Thyroid gland (tissue), 4 donors: ENCODE results near the gene FIS1. TPM values are rescaled to one million over a fixed set of nuclear protein-coding genes. Genes with fewer than 3 reads are reported as not detected.

Experiments used
- DNase-seq, 2 donors: peaks; one replicate each; pipeline ENCODE4 v3.0.0-alpha.2; 2019
- H3K27ac ChIP-seq, 3 donors: fragments of 200-600 bp; sonication (generic); 1 replicate in 2 of 3; 2 replicates in 1 of 3; pipeline ENCODE4 v1.5.1; 2016 to 2019; ENCODE audit warnings: mild to moderate bottlenecking in 1 of 3, moderate library complexity in 1 of 3
- H3K27me3 ChIP-seq: fragments of 200-600 bp; sonication (generic); one replicate; pipeline ENCODE4 v1.5.1; 2019
- H3K36me3 ChIP-seq, 2 donors: fragments of 200-600 bp; sonication (generic); one replicate each; pipeline ENCODE4 v1.5.1; 2016 to 2019
- H3K4me1 ChIP-seq, 2 donors: fragments of 200-600 bp; sonication (generic); one replicate each; pipeline ENCODE4 v1.5.1; 2017 to 2019
- H3K4me3 ChIP-seq, 3 donors: fragments of 200-600 bp; sonication (generic); replicated peaks in 1 of 3; 1 replicate in 2 of 3; 2 replicates in 1 of 3; pipeline ENCODE4 v1.5.1; 2016; ENCODE audit warnings: mild to moderate bottlenecking in 1 of 3
- H3K9me3 ChIP-seq: fragments of 200-600 bp; sonication (generic); one replicate; pipeline ENCODE4 v1.5.1; 2017
- POLR2A ChIP-seq, 2 donors: fragments of 450-650 bp; IDR thresholded peaks; one replicate each; pipeline ENCODE4 v1.6.1; 2017; ENCODE audit warnings: antibody characterized with exemption in 2 of 2, mild to moderate bottlenecking in 2 of 2, moderate library complexity in 1 of 2
- WGBS, 2 donors: methylation state at CpG; one replicate each; pipeline ENCODE4 v1.1.5; 2017; 5-methylcytosine and 5-hydroxymethylcytosine counted together
- intact Hi-C: fragments of 100-400 bp; cut with DNase I; formaldehyde crosslinking; loops from one replicate; pipeline ENCODE4 v1.15.1; 2023
- total RNA-seq, 4 donors: library from RNA; depleted of rRNA; stranded (reverse); fragments of >200 nt; gene quantifications; one replicate each; pipeline ENCODE4 v1.2.3, GENCODE V29; 2016
- TF ChIP-seq, protein P1 (sequence below), 6 experiments: fragments of 200-600 bp in 3 of 6; fragments of 450-650 bp in 3 of 6; sonication (generic) in 3 of 6; IDR thresholded peaks; one replicate each; pipeline ENCODE4 v1.5.1; 2016 to 2019; ENCODE audit warnings: antibody characterized with exemption in 6 of 6, mild to moderate bottlenecking in 2 of 6, inconsistent platforms in 1 of 6, moderate library complexity in 1 of 6

Gene FIS1
- total RNA-seq, 4 donors from 2014 or later, result 157 to 361 (median 297) TPM

DNA sequence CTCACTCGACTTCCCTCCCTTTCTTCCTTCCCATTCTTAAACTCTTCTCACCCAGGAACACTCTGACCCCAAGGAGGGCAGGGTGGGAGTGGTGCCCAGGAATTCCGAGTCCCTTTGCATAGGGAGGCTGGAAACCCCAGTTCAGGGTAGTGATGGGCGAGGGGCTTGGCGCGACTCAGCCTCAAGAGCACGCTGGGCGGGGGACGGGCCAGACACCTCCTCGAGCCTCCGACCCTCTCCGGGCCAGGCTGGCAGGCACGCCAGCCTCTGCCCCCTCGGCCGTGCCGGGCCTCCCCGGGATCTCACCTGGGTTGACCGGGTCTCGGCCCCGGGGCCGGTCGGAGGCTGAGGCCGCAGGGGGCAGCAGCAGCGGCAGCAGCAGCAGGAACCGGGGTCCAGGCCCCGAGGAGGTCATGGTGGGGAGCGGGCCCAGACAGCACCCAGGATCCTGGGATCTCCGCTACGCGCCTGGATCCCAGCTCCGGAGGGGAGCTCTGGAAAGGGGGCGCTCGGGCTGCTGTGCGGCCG lies 28.0 kb downstream of the FIS1 start:
- DNase-seq, result no peak
- TF ChIP-seq POLR2A (IDR thresholded peaks at IDR 0.05), result no peak
- TF ChIP-seq, protein P1, sequence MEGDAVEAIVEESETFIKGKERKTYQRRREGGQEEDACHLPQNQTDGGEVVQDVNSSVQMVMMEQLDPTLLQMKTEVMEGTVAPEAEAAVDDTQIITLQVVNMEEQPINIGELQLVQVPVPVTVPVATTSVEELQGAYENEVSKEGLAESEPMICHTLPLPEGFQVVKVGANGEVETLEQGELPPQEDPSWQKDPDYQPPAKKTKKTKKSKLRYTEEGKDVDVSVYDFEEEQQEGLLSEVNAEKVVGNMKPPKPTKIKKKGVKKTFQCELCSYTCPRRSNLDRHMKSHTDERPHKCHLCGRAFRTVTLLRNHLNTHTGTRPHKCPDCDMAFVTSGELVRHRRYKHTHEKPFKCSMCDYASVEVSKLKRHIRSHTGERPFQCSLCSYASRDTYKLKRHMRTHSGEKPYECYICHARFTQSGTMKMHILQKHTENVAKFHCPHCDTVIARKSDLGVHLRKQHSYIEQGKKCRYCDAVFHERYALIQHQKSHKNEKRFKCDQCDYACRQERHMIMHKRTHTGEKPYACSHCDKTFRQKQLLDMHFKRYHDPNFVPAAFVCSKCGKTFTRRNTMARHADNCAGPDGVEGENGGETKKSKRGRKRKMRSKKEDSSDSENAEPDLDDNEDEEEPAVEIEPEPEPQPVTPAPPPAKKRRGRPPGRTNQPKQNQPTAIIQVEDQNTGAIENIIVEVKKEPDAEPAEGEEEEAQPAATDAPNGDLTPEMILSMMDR (IDR thresholded peaks at IDR 0.05), result no peak
- Histone ChIP-seq H3K36me3 (peaks cover 10 to 14% of the 10 kb centered on the region in 2 donors), H3K4me3 (peak overlapping the region; percentile 80 to 86 (median 86)), H3K9me3 (no peaks in the 10 kb centered on the region), H3K4me1 (peaks cover 19 to 30% of the 10 kb centered on the region in 2 donors), H3K27ac (peak overlapping the region; percentile 89 to 96 (median 93)), H3K27me3 (no peaks in the 10 kb centered on the region)
- intact Hi-C loops, result no loop called here
- WGBS, 2 donors, result 0% methylated on average over 6 of the region's 34 CpGs

DNA sequence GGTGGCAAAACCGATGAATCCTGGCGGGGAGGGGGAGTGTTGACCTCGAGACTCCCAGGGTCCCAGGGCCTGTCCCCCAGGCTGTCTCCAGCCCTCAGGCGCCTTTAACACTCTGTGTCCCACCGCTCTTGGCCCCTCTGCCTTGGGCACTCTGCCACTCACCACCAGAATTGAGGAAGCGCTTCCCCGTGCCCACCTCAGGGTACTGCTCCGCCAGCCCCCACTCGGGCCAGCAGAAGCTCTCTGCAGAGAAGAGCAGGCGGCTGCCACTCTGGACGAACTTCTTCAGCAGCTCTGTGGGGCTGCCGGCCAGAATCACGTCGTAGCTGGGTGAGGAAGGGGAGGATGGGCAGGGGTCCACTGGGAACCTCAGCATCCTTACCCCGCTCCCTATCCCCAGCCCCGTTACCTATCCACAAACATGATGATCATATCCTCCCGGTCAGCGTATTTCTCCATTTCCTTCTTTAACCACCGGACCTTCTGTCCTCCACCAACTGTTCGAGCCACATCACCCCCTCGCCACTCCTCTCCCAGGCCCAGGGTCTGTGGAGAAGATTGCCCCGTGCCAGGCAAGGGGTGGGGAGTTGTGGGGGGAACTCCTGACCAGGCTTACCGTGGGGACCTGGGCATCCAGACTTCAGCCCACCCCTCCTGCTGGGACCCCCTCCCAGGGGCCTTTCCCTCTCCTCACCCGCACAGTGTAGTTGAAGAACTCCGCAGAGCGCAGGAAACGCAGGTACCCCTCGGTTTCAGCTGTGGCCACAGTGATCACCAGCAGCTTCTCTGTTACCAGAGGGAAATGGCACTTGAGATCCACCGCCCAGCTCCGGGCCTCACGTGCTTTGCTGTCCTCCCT lies 28.7 kb downstream of the FIS1 start:
- peak; percentile 17 to 33 for DNase-seq
- peak overlapping the region; percentile 80 to 86 (median 86) for H3K4me3 ChIP-seq
- no peaks in the 10 kb centered on the region for H3K9me3 ChIP-seq
- intact Hi-C loops, result no loop called here
- WGBS, 2 donors, result 55 to 68% methylated on average over 21 to 27 of the region's 31 CpGs
- no peaks in the 10 kb centered on the region for H3K27me3 ChIP-seq
- peaks cover 19 to 30% of the 10 kb centered on the region in 2 donors for H3K4me1 ChIP-seq
- no peak for TF ChIP-seq POLR2A (IDR thresholded peaks at IDR 0.05)
- TF ChIP-seq, protein P1 (IDR thresholded peaks at IDR 0.05), result no peak
- H3K27ac ChIP-seq, result no peak overlapping the region
- H3K36me3 ChIP-seq, result peaks cover 16 to 19% of the 10 kb centered on the region in 2 donors

DNA sequence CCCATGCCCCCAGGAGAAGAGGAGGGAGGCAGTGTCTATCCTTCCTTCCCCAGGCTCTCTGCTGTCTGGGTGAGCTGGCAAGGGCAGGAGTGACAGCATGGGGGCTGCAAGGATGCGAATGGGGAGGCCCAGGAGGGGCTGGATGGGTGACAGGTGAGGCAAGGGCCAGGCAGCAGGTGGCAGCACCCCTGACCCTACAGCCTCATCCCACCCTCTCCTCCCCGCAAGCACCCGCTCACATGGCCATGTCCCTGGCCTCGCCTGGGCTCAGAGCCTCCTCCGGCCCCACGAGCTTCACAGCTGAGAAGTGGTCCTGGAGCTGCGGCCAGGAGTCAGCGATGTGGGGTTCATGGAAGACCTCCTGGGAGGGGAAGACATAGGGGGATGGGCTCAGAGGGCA lies 32.9 kb downstream of the FIS1 start:
- 89 to 92% methylated on average over 8 of the region's 8 CpGs for WGBS, 2 donors

DNA sequence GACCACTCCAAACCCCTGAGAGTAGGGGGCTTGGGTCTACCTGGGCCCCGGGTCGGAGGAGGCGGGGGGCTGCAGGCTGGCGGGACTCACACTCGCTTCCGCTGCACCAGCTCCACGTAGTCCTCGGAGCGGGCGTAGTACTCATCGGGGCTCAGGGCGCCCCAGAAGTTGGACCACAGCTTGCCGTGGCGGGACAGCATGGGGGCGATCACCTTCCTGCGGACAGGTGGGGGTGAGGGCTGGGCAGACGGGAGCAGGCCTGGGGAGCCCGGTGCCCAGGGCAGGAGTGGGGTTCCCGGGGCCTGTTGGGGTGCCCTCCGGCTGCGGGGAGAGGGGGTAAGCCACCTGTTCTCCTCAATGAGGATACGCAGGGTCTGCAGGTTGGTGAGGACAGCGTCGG lies 33.4 kb downstream of the FIS1 start:
- H3K4me3 ChIP-seq, result no peak overlapping the region
- DNase-seq, result no peak
- peaks cover 5 to 7% of the 10 kb centered on the region in 2 donors for H3K4me1 ChIP-seq
- H3K27ac ChIP-seq, result no peak overlapping the region
- intact Hi-C loops, result no loop called here
- no peak for TF ChIP-seq POLR2A (IDR thresholded peaks at IDR 0.05)
- TF ChIP-seq, protein P1 (IDR thresholded peaks at IDR 0.05), result no peak
- H3K9me3 ChIP-seq, result no peaks in the 10 kb centered on the region
- no peaks in the 10 kb centered on the region for H3K27me3 ChIP-seq
- 98 to 100% methylated on average over 10 to 17 of the region's 24 CpGs for WGBS, 2 donors
- peaks cover 35% of the 10 kb centered on the region in 2 donors for H3K36me3 ChIP-seq

More for the DNA sequence above, 32.9 kb downstream of the FIS1 start:
- Histone ChIP-seq H3K9me3 (no peaks in the 10 kb centered on the region), H3K4me1 (peaks cover 10 to 12% of the 10 kb centered on the region in 2 donors), H3K36me3 (peaks cover 35% of the 10 kb centered on the region in 2 donors), H3K27me3 (no peaks in the 10 kb centered on the region), H3K4me3 (no peak overlapping the region), H3K27ac (no peak overlapping the region)
- intact Hi-C loops, result no loop called here
- no peak for DNase-seq
- TF ChIP-seq, protein P1 (IDR thresholded peaks at IDR 0.05), result no peak

DNA sequence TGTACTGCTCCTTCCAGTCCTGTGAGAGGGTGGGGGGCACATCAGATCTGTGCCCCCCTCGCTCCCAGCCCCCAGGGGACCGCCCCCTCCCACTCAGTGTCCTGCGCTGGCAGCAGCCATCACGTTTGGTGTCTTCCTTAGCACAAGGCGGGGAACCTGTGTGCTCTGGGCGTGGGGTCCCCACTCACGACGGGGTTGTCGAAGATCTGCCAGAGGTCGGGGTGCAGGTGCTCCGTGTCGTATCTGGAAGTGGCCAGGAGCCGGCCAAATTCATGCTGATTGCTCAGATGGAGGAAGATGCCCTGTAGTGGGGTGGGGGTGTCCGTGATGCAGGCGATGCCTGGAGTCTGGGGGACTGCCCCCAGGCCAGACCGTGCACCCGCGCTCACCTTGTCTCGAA lies 34.7 kb downstream of the FIS1 start:
- H3K27ac ChIP-seq, result no peak overlapping the region
- H3K27me3 ChIP-seq, result no peaks in the 10 kb centered on the region
- no peaks in the 10 kb centered on the region for H3K9me3 ChIP-seq
- peaks cover 31 to 35% of the 10 kb centered on the region in 2 donors for H3K36me3 ChIP-seq
- no peak for DNase-seq
- no peak overlapping the region for H3K4me3 ChIP-seq
- TF ChIP-seq, protein P1 (IDR thresholded peaks at IDR 0.05), result no peak
- no peak for TF ChIP-seq POLR2A (IDR thresholded peaks at IDR 0.05)
- no peaks in the 10 kb centered on the region for H3K4me1 ChIP-seq
- intact Hi-C loops, result no loop called here
- 89 to 95% methylated on average over 11 to 16 of the region's 19 CpGs for WGBS, 2 donors
